Epithelial cell of esophagus (primary cell): ENCODE results near the gene SPATA22.
A peak's percentile ranks its signal among the peaks of the same experiment; 100 is the strongest.

ENCODE experiments used
- DNase-seq: peaks from one replicate; pipeline ENCODE4 v3.0.0; 2010; ENCODE audit warnings: low read depth
- H3K4me3 ChIP-seq: 2 replicates; pipeline ENCODE4 v1.5.1; 2011; ENCODE audit warnings: mild to moderate bottlenecking, low read length, control low read depth
- CTCF ChIP-seq: IDR thresholded peaks from 2 replicates; pipeline ENCODE4 v1.5.1; 2011; ENCODE audit warnings: low read depth, mild to moderate bottlenecking, low read length, control low read depth, inconsistent platforms; ENCODE audit not compliant: insufficient read depth; ENCODE audit errors: missing control alignments

The SPATA22 gene

DNA sequence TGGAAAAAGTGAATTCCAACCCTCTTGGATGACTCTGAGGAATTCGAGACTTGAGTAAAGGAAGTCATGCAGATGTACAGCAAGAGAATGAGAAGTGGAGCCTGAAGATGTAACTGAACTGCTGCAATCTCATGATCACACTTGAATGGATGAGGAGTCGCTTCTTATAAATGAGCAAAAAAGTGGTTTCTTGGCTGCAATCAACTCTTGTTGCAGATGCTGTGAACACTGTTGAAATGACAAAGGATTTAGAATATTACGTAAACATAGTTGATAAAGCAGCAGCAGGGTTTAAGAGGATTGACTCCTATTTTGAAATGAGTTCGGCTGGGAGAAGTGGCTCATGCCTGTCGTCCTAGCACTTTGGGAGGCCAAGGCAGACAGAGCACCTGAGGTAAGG is 29.7 kb upstream of the SPATA22 start:
- no peak for TF ChIP-seq CTCF
- DNase-seq = no peak
- no peak overlapping the region for H3K4me3 ChIP-seq

- no peak overlapping the region for H3K4me3 ChIP-seq
- no peak for TF ChIP-seq CTCF
- peak; percentile 18 for DNase-seq
Observed at GRCh38 chr17:3497101-3497500, 25.5 kb upstream of the SPATA22 start.

DNA sequence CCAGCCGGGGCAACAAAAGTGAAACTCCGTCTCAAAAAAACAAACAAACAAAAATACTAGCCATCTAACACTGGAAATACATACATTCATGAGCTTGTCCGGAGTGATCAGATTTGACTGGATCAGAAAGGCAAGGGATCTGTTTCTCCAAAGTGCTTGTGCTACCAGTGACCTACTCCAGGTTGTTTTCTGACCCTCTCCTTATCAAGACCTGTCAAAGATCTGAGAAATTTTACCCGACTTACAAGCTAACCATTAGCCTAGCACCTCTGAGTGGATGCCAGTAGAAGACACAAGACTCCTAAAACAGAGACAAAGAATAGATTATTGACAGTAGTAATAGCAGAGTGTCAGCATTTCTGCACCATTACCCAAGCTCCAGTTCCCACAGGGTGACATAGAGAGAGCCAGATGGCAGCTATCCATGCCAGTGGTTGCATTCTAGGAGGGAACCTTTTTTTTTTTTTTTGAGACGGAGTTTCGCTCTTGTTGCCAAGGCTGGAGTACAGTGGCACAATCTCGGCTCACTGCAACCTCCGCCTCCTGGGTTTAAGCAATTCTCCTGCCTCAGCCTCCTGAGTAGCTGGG is 14.0 kb upstream of the SPATA22 start:
- TF ChIP-seq CTCF = no peak
- no peak overlapping the region for H3K4me3 ChIP-seq
- no peak for DNase-seq

- no peak for TF ChIP-seq CTCF
- no peak for DNase-seq
- no peak overlapping the region for H3K4me3 ChIP-seq
Observed at GRCh38 chr17:3482852-3483251, 11.2 kb upstream of the SPATA22 start.

DNA sequence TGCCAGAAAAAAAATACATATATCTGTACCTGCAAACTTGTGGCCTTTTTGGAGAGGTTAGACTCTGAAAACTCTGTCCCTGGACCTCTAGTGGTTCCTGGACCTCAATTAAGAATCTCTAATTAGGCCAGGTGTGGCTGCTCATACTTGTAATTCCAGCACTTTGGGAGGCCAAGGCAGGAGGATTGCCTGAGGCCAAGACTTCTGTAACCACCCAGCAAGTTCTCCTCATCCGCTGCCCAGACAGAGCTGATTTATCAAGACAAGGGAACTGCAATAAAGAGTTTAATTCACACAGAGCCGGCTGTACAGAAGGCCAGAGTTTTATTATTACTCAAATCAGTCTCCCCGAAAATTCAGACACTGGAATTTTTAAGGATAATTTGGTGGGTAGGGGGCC is 8.4 kb upstream of the SPATA22 start:
- DNase-seq = no peak
- H3K4me3 ChIP-seq = no peak overlapping the region
- no peak for TF ChIP-seq CTCF

DNA sequence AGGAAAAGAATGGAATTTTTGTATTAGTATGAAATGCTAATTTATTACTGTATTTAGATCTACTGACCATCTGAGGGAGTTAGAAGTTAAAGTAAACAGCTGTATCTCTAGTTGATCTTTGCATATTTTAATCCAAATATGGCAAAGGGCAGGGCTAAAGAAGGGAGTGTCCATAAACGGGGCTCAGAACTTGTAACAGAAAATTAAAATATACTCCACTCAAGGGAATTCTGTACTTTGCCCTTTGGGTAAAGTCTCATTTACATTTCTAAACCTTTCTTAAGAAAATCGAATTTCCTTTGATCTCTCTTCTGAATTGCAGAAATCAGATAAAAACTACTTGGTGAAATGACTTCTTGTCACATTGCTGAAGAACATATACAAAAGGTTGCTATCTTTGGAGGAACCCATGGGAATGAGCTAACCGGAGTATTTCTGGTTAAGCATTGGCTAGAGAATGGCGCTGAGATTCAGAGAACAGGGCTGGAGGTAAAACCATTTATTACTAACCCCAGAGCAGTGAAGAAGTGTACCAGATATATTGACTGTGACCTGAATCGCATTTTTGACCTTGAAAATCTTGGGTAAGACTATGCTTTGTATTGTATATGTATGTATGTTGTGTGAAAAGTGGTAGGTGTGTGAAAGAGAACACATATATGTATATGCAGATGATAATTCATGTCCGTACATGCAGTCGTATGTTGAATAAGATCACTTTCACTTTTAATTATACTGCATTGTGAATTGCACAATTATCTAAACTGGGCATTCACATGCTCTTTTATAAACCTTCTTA is 4.4 kb upstream of the SPATA22 start, which contains the start of gene ASPA:
ASPA (plus strand) TSS at position 186 of the 799 bp plus-strand sequence; CDS start at position 349, 163 bp downstream.
- DNase-seq = peak; percentile 18
- no peak within 1 kb of the TSS for H3K4me3 ChIP-seq
- no peak for TF ChIP-seq CTCF
